ENCODE results near the gene PRRT1B.

DNA sequence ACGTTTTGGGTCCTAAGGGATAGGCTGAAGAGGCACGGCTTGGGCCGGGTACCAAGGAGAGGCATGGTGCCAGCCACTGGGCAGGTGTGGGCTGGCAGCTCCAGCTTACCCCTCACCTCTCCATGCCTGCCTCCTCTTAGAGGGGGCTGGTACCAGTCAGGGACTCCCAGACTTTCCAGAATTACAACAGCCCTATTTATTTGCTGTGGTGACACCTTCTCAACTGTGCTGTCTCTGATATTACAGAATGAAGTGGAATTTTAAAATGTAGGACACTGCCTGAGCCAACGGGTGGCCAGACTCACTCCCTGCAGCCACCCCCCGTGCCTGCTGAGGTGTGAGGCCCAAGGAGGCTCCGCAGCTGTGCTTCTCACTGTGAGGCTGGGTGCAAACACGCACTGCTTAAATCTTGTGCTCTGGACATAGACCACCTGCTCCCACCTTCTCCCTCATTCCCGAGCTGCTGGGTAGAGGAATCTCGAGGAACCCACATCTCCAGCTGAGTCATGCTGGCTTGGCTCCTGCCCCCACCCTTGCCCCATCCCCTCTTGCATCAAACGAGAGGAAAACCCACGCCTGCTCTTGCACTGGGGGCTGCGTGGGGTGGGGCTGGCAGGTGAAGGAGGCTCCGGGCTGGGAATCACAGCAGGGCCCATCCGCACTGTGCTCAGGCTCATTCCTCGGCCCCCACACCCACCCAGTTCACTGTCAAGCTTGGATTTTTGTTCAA is 47.9 kb downstream of the PRRT1B start:
- TF ChIP-seq CTCF (IDR thresholded peaks at IDR 0.05; ENCODE audit: insufficient read depth, low read length, poor library complexity, severe bottlenecking), result no peak
- no peak for TF ChIP-seq EZH2phosphoT487 (conservative IDR thresholded peaks at IDR 0.05; ENCODE audit: low read length)
